ENCODE data around the gene ADAMTS2. TPM values are rescaled to one million over a fixed set of nuclear protein-coding genes. Genes with fewer than 3 reads are reported as not detected.

Gene ADAMTS2
- total and polyA plus RNA-seq, 2 of the 4 experiments (the other 2 are of a cell fraction) = 19.0 to 58.8 TPM

DNA sequence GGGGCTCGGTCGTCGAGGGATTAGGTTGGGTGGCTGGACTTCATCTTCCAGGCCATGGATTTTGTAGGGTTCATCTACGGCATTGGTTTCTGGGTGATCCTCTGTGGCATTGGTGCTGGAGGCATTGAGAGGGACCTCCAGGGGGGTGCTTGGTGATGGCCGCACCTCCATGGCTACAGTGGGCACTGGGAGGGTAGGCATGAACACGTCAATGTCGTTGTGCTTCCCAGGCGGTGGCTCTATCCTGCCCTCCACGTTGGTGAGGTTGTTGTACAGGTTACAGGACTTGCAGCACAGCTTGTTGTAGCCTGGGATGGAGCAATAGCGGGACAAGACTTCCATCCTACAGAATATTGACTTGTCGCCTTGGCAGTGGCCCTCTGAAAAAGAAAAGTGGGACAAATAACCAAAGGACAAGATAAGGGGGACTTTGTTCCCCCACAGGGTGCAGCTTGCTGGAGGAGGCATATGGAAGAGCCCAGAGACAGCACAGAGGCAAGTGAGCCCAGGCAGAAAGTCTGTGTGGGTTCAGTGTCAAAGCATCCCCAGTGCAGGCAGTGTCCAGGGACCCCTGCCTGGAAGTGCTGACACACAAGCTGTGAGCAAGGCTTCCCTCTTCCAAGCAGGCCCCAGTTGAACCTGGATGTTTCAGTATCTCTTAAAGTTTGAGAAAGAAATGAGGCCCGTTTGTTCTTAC lies 231.2 kb downstream of the ADAMTS2 start:
- H3K4me2 ChIP-seq (ENCODE audit: low read depth, low read length) = no peak overlapping the region
- no peak overlapping the region for H2AFZ ChIP-seq (replicated peaks; ENCODE audit: low read length, poor library complexity)
- no peak for ATAC-seq (ENCODE audit: low read depth)
- no peak overlapping the region for H2AK5ac ChIP-seq (ENCODE audit: low read depth, low read length)
- no peak overlapping the region for H2AK9ac ChIP-seq (replicated peaks; ENCODE audit: low read depth, low read length, poor library complexity)
- H3K4me1 ChIP-seq (ENCODE audit: control insufficient read depth, insufficient read depth, low read length) = no peaks in the 10 kb centered on the region
- no peak overlapping the region for H4K91ac ChIP-seq (ENCODE audit: insufficient read depth, low read depth, low read length)
- H3K36me3 ChIP-seq (ENCODE audit: control insufficient read depth, insufficient read depth, low read length) = peaks cover 10% of the 10 kb centered on the region
- no peak overlapping the region for H3K18ac ChIP-seq (ENCODE audit: low read depth, low read length)
- WGBS, 2 experiments (ENCODE audit: extremely low coverage in 2 of 2, insufficient read length in 1 of 2) = 100% methylated on average over 2 of the region's 12 CpGs; no CpG with 5 or more reads in 1 of the 2 experiments
- H2BK5ac ChIP-seq (ENCODE audit: low read depth, low read length, poor library complexity, severe bottlenecking) = no peak overlapping the region
- no peak overlapping the region for H4K5ac ChIP-seq (ENCODE audit: low read depth, low read length)
- no peak overlapping the region for H2BK15ac ChIP-seq (ENCODE audit: low read depth, low read length)
- no peak overlapping the region for H3K9ac ChIP-seq (ENCODE audit: low read depth, low read length)
- TF ChIP-seq MAZ (IDR thresholded peaks at IDR 0.05; ENCODE audit: borderline replicate concordance, low read depth, low read length) (no peak), RAD21 (IDR thresholded peaks at IDR 0.05; ENCODE audit: low read length) (no peak), MXI1 (IDR thresholded peaks at IDR 0.05; ENCODE audit: borderline replicate concordance, low read depth, low read length) (no peak), NFE2L2 (IDR thresholded peaks at IDR 0.05; ENCODE audit: low read depth, low read length) (no peak), CTCF (conservative IDR thresholded peaks at IDR 0.05; ENCODE audit: low read depth, low read length) (no peak), CEBPB (IDR thresholded peaks at IDR 0.05; ENCODE audit: low read depth, low read length) (no peak), RFX5 (IDR thresholded peaks at IDR 0.05; ENCODE audit: low read depth, low read length) (no peak), RCOR1 (IDR thresholded peaks at IDR 0.05; ENCODE audit: insufficient replicate concordance, low read length) (no peak), MAFK (IDR thresholded peaks at IDR 0.05; ENCODE audit: low read depth, low read length) (no peak), SMC3 (IDR thresholded peaks at IDR 0.05; ENCODE audit: low read depth, low read length) (no peak), BHLHE40 (IDR thresholded peaks at IDR 0.05; ENCODE audit: low read depth, low read length) (no peak), FOS (IDR thresholded peaks at IDR 0.05; ENCODE audit: low read depth, low read length) (no peak), USF2 (IDR thresholded peaks at IDR 0.05; ENCODE audit: low read depth, low read length) (no peak), CHD1 (IDR thresholded peaks at IDR 0.05; ENCODE audit: low read depth, low read length) (no peak), POLR2A (IDR thresholded peaks at IDR 0.05; ENCODE audit: low read depth, low read length) (no peak)
- TF ChIP-seq, protein P1, sequence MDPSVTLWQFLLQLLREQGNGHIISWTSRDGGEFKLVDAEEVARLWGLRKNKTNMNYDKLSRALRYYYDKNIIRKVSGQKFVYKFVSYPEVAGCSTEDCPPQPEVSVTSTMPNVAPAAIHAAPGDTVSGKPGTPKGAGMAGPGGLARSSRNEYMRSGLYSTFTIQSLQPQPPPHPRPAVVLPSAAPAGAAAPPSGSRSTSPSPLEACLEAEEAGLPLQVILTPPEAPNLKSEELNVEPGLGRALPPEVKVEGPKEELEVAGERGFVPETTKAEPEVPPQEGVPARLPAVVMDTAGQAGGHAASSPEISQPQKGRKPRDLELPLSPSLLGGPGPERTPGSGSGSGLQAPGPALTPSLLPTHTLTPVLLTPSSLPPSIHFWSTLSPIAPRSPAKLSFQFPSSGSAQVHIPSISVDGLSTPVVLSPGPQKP (IDR thresholded peaks at IDR 0.05; ENCODE audit: borderline replicate concordance, low read depth, low read length) = no peak
- H3K27me3 ChIP-seq (ENCODE audit: control insufficient read depth, insufficient read depth, low read length) = no peaks in the 10 kb centered on the region
- intact Hi-C loops (cut with micrococcal nuclease) (no loop called here), in situ Hi-C loops (cut with MboI; ENCODE audit: low sequenced_read_pairs) (no loop called here), dilution Hi-C loops (cut with HindIII; ENCODE audit: low sequenced_read_pairs, unreplicated experiment) (no loop called here)
- H2BK20ac ChIP-seq (ENCODE audit: low read depth, low read length) = no peak overlapping the region
- H3K14ac ChIP-seq (replicated peaks; ENCODE audit: low read depth, low read length) = no peak overlapping the region
- H3K9me3 ChIP-seq (ENCODE audit: control insufficient read depth, insufficient read depth, low read length) = peaks cover 40% of the 10 kb centered on the region
- no peaks in the 10 kb centered on the region for H3K79me1 ChIP-seq (ENCODE audit: low read depth in 1 of 2, low read length in 2 of 2)
- CTCF ChIA-PET = no interaction called here
- H4K8ac ChIP-seq (ENCODE audit: low read depth in 2 of 2, low read length in 2 of 2) = no peak overlapping the region
- H3K4ac ChIP-seq (ENCODE audit: low read depth, low read length) = no peak overlapping the region
- no peak overlapping the region for H2BK120ac ChIP-seq (ENCODE audit: low read depth, low read length)
- H3K56ac ChIP-seq (ENCODE audit: extremely low read depth, insufficient read depth, low read length) = no peak overlapping the region
- no peak overlapping the region for H3K4me3 ChIP-seq (ENCODE audit: insufficient read depth, low read depth, low read length)
- no peak overlapping the region for H3K23ac ChIP-seq (ENCODE audit: low read depth, low read length)
- no peak for DNase-seq
- no TSS peak for BruUV-seq (replicated peaks)
- H3K27ac ChIP-seq (ENCODE audit: insufficient read depth, low read length) = no peak overlapping the region
- no peaks in the 10 kb centered on the region for H4K20me1 ChIP-seq (ENCODE audit: insufficient read depth, low read length)
- POLR2A ChIA-PET (ENCODE audit: unreplicated experiment) = no interaction called here
- no peaks in the 10 kb centered on the region for H3K9me1 ChIP-seq (ENCODE audit: insufficient read depth, low read length)
